Karpas-422 (cell line): ENCODE results near the gene KLHL40. TPM values are rescaled to one million over a fixed set of nuclear protein-coding genes. Genes with fewer than 3 reads are reported as not detected.

ENCODE experiments used
- DNase-seq: peaks from one replicate; pipeline ENCODE4 v3.0.0-alpha.2; 2015
- H2AFZ ChIP-seq: fragments of 200-600 bp; sonication (generic); 2 replicates; pipeline ENCODE4 v1.6.1; 2014; ENCODE audit warnings: antibody characterized with exemption, low read length, mixed read lengths
- H3K27ac ChIP-seq: fragments of 200-600 bp; sonication (generic); 2 replicates; pipeline ENCODE4 v1.5.1; 2014; ENCODE audit warnings: mild to moderate bottlenecking, low read length, moderate library complexity
- H3K27me3 ChIP-seq: fragments of 200-600 bp; sonication (generic); 2 replicates; pipeline ENCODE4 v1.6.1; 2014; ENCODE audit warnings: low read length, mixed read lengths
- H3K36me3 ChIP-seq: fragments of 200-600 bp; sonication (generic); 2 replicates; pipeline ENCODE4 v1.6.1; 2014; ENCODE audit warnings: low read length, mixed read lengths; ENCODE audit not compliant: insufficient read depth
- H3K4me1 ChIP-seq: fragments of 200-600 bp; sonication (generic); 2 replicates; pipeline ENCODE4 v1.6.1; 2014; ENCODE audit warnings: mild to moderate bottlenecking, low read length, mixed read lengths
- H3K4me2 ChIP-seq: fragments of 200-600 bp; sonication (generic); 2 replicates; pipeline ENCODE4 v1.6.1; 2014; ENCODE audit warnings: low read length, low read depth, mild to moderate bottlenecking; ENCODE audit not compliant: poor library complexity, severe bottlenecking
- H3K4me3 ChIP-seq: fragments of 200-600 bp; sonication (generic); 2 replicates; pipeline ENCODE4 v1.5.1; 2014; ENCODE audit warnings: mild to moderate bottlenecking, antibody characterized with exemption, low read length, mixed read lengths
- H3K79me2 ChIP-seq: fragments of 200-600 bp; sonication (generic); 2 replicates; pipeline ENCODE4 v1.6.1; 2014; ENCODE audit warnings: mild to moderate bottlenecking, low read length, mixed read lengths
- H3K9ac ChIP-seq: fragments of 200-600 bp; sonication (generic); 2 replicates; pipeline ENCODE4 v1.6.0; 2014; ENCODE audit warnings: low read length
- H3K9me2 ChIP-seq: fragments of 200-600 bp; sonication (generic), shearing (Covaris generic); replicated peaks from 2 replicates; pipeline ENCODE4 v1.6.0; 2014; ENCODE audit warnings: mild to moderate bottlenecking, low read length, moderate library complexity; ENCODE audit not compliant: insufficient read depth
- H3K9me3 ChIP-seq: fragments of 300-700, 200-600 bp; sonication (generic); 2 replicates; pipeline ENCODE4 v1.6.1; 2014; ENCODE audit warnings: low read length, mixed read lengths
- H4K20me1 ChIP-seq: fragments of 200-600 bp; sonication (generic); 2 replicates; pipeline ENCODE4 v1.6.1; 2014; ENCODE audit warnings: mild to moderate bottlenecking, antibody characterized with exemption, low read length, low read depth; ENCODE audit not compliant: insufficient read depth
- total RNA-seq: library from RNA; depleted of rRNA; stranded (reverse); fragments of >200 nt; shearing (Covaris generic); gene quantifications from 2 replicates; pipeline ENCODE4 v1.2.3, GENCODE V29; 2014; ENCODE audit warnings: low replicate concordance

Gene KLHL40
- total RNA-seq, 1 experiment from 2014 or later: not detected

DNA sequence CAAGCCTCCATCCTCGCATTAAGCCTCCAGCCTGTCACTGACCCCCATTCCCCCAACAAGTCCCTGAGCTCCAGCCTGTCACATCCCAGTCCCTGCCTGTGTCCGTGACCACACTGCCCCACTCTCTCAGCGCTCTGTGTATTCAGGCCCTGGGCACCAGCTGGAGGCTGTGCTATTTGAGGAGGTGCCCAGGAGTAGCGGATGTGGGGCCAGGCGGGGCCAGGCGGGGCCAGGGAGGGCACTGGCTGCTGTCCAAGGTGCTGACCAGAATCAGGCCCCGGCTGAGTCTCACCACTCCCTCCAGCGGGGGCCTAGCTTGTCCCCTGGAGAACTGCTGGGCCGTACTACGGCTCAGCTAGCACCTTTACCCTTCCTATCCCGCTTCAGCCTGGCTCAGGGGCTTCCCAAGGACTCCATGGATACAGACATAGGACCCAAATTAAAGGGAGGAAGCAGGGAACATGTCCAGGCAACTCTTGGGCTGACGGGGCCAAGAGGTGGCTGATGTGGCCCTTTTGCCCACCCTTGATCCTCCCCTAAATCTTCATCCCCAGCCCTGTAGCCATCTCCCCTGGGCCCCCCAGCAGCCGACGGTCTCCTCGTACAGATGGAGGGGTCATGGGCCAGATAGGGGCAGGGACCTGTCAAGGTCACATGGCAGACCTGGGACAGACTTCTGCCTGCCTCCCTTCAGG lies 16.2 kb downstream of the KLHL40 start:
- Histone ChIP-seq H3K4me1 (peaks cover 7% of the 10 kb centered on the region; the same call in 1 of the 2 replicates), H2AFZ (no peak overlapping the region)
- DNase-seq: peak; percentile 84

GRCh38 chr3:42702066-42702951 lies 17.0 kb downstream of the KLHL40 start, which contains the start of gene HHATL:
TSS of gene HHATL (minus strand) at chr3:42702798. CDS start at chr3:42700826, 1,972 bp downstream.
- Histone ChIP-seq H3K27me3 (no peaks in the 10 kb centered on the region), H3K27ac (no peak within 1 kb of the TSS), H3K79me2 (no peaks in the 10 kb centered on the region), H3K9me2 (no peaks in the 10 kb centered on the region), H3K9ac (no peak within 1 kb of the TSS), H2AFZ (no peak within 1 kb of the TSS), H3K4me3 (no peak within 1 kb of the TSS), H3K36me3 (no peaks in the 10 kb centered on the region), H3K4me2 (no peak within 1 kb of the TSS), H4K20me1 (0 out of 2 replicates have a peak, but pooled peaks cover 4% of the 10 kb centered on the region), H3K9me3 (no peaks in the 10 kb centered on the region), H3K4me1 (peaks cover 7% of the 10 kb centered on the region; the same call in 1 of the 2 replicates)
- DNase-seq: no peak

More for the DNA sequence above, 16.2 kb downstream of the KLHL40 start:
- H3K4me3 ChIP-seq: no peak overlapping the region
- no peaks in the 10 kb centered on the region for H3K36me3 ChIP-seq
- H3K79me2 ChIP-seq: no peaks in the 10 kb centered on the region
- H3K9me2 ChIP-seq: no peaks in the 10 kb centered on the region
- H3K27ac ChIP-seq: no peak overlapping the region
- H3K27me3 ChIP-seq: no peaks in the 10 kb centered on the region
- no peaks in the 10 kb centered on the region for H3K9me3 ChIP-seq
- 0 out of 2 replicates have a peak, but pooled peaks cover 4% of the 10 kb centered on the region for H4K20me1 ChIP-seq
- no peak overlapping the region for H3K4me2 ChIP-seq
- no peak overlapping the region for H3K9ac ChIP-seq

- H3K79me2 ChIP-seq: no peaks in the 10 kb centered on the region
- no peak overlapping the region for H3K9ac ChIP-seq
- no peaks in the 10 kb centered on the region for H3K36me3 ChIP-seq
- no peak for DNase-seq
- no peak overlapping the region for H3K4me2 ChIP-seq
- peaks cover 7% of the 10 kb centered on the region; the same call in 1 of the 2 replicates for H3K4me1 ChIP-seq
- H2AFZ ChIP-seq: no peak overlapping the region
- no peak overlapping the region for H3K4me3 ChIP-seq
- 0 out of 2 replicates have a peak, but pooled peaks cover 4% of the 10 kb centered on the region for H4K20me1 ChIP-seq
- H3K27me3 ChIP-seq: no peaks in the 10 kb centered on the region
- no peaks in the 10 kb centered on the region for H3K9me2 ChIP-seq
- H3K9me3 ChIP-seq: no peaks in the 10 kb centered on the region
- H3K27ac ChIP-seq: no peak overlapping the region
Observed at GRCh38 chr3:42702982-42703694, 17.8 kb downstream of the KLHL40 start.

- Histone ChIP-seq H3K4me2 (no peak overlapping the region), H3K9me2 (no peaks in the 10 kb centered on the region), H3K36me3 (no peaks in the 10 kb centered on the region), H3K4me1 (peaks cover 7% of the 10 kb centered on the region; the same call in 1 of the 2 replicates), H3K27me3 (no peaks in the 10 kb centered on the region), H3K27ac (no peak overlapping the region), H3K9me3 (no peaks in the 10 kb centered on the region), H3K79me2 (no peaks in the 10 kb centered on the region), H2AFZ (no peak overlapping the region), H4K20me1 (0 out of 2 replicates have a peak, but pooled peaks cover 4% of the 10 kb centered on the region), H3K4me3 (no peak overlapping the region), H3K9ac (no peak overlapping the region)
- DNase-seq: no peak
Observed at GRCh38 chr3:42703695-42704025, 18.3 kb downstream of the KLHL40 start.

- H3K27me3 ChIP-seq: no peaks in the 10 kb centered on the region
- peaks cover 6% of the 10 kb centered on the region; the same call in 1 of the 2 replicates for H3K4me1 ChIP-seq
- no peaks in the 10 kb centered on the region for H3K36me3 ChIP-seq
- no peaks in the 10 kb centered on the region for H3K9me2 ChIP-seq
- H3K79me2 ChIP-seq: no peaks in the 10 kb centered on the region
- no peaks in the 10 kb centered on the region for H3K9me3 ChIP-seq
- H4K20me1 ChIP-seq: 0 out of 2 replicates have a peak, but pooled peaks cover 4% of the 10 kb centered on the region
- no peak overlapping the region for H3K27ac ChIP-seq
- H2AFZ ChIP-seq: no peak overlapping the region
- H3K4me2 ChIP-seq: no peak overlapping the region
- DNase-seq: no peak
- H3K9ac ChIP-seq: no peak overlapping the region
- no peak overlapping the region for H3K4me3 ChIP-seq
Observed at GRCh38 chr3:42704136-42704841, 19.0 kb downstream of the KLHL40 start.

DNA sequence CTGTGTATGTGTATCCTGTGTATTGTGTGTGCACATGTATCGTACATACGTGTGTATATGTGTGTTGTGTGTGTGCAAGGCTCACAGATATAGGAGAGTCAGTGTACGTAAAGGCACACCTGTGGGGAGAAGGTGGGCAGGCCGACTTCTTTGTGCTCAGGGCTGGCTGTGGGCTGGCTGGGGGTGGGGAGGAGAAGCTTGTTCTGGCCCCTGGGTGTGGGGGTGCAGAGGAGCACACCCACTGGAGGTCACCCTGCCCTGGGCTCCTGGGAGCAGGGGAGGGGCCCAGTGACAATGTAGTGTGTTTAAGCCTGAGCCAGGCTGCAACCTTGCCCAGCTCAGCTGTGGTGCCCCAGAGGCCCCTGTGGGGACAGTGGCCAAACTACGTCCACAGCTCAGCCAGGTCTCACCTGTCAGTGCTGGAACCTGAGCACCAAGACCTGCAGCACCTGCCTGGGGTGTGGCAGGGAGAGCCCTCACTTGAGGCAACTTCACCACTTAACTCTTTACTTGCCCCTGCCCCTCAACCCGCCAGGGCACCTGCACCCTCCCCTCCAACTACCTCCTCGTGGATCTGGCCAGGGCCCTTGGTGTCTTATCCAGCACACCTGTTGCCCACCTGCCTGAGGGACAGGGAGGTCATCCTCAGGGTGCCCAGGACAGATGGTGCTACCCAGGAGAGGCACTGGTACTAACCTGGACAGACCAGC lies 19.9 kb downstream of the KLHL40 start:
- no peaks in the 10 kb centered on the region for H3K79me2 ChIP-seq
- DNase-seq: no peak
- no peak overlapping the region for H3K4me3 ChIP-seq
- no peaks in the 10 kb centered on the region for H3K9me3 ChIP-seq
- no peaks in the 10 kb centered on the region for H3K9me2 ChIP-seq
- H3K36me3 ChIP-seq: no peaks in the 10 kb centered on the region
- H3K4me2 ChIP-seq: no peak overlapping the region
- no peaks in the 10 kb centered on the region for H3K27me3 ChIP-seq
- H4K20me1 ChIP-seq: 0 out of 2 replicates have a peak, but pooled peaks cover 4% of the 10 kb centered on the region
- no peak overlapping the region for H3K27ac ChIP-seq
- H2AFZ ChIP-seq: no peak overlapping the region
- no peaks in the 10 kb centered on the region for H3K4me1 ChIP-seq
- no peak overlapping the region for H3K9ac ChIP-seq

DNA sequence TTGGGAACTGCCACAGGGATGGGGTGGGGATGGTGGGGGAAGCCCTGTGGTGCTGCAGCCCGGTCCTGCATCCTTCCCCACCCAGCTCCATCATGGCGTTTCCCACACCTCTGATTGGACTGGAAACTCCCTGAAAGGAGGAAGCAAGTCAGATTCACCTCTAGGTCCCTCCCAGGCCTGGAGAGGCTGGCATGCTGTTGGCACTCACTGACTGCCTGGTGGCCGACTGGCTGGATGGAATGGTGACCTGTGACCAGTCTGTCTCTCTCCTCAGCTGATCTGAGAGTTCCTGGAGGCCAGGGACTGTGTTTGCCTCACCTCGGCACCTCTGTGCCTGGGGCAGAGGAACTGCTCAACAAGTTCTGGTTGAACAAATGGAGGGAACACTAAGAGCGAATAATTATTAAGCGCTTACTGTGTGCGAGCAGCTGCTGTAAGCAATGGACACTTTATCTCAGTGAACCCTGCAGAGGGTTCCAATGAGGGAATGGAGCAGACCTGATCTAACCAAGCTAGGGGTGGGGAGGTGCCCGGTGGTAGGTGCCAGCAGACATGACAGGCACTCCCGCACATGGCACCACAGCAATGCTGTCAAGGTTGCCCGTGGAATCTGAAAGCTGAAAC lies 20.7 kb downstream of the KLHL40 start:
- no peaks in the 10 kb centered on the region for H3K9me3 ChIP-seq
- no peak overlapping the region for H3K4me3 ChIP-seq

More for the DNA sequence above, 20.7 kb downstream of the KLHL40 start:
- Histone ChIP-seq H3K79me2 (no peaks in the 10 kb centered on the region), H3K4me2 (no peak overlapping the region), H3K36me3 (no peaks in the 10 kb centered on the region), H3K4me1 (no peaks in the 10 kb centered on the region), H2AFZ (no peak overlapping the region), H3K27ac (no peak overlapping the region), H4K20me1 (0 out of 2 replicates have a peak, but pooled peaks cover 4% of the 10 kb centered on the region), H3K9me2 (no peaks in the 10 kb centered on the region), H3K9ac (no peak overlapping the region), H3K27me3 (no peaks in the 10 kb centered on the region)
- DNase-seq: no peak
